Lung (tissue), 12 donors: ENCODE data around the gene NEURL4. TPM values are rescaled to one million over a fixed set of nuclear protein-coding genes. Genes with fewer than 3 reads are reported as not detected.

ENCODE experiments used
- ATAC-seq: fragments of 200-7000 bp; cut with Tn5 transposase; one replicate; pipeline ENCODE4 v1.9.1; 2020; ENCODE audit warnings: moderate number of reproducible peaks; ENCODE audit not compliant: insufficient read depth, low FRiP score
- DNase-seq, 3 donors: peaks; one replicate each; pipeline ENCODE4 v3.0.0-alpha.2; 2013 to 2017
- H3K27ac ChIP-seq, 2 donors: one replicate each; pipeline ENCODE4 v1.5.1; 2013; ENCODE audit warnings: mild to moderate bottlenecking in 2 of 2, moderate library complexity in 2 of 2, control low read depth in 1 of 2, inconsistent platforms in 1 of 2, low read depth in 1 of 2, low read length in 1 of 2
- H3K27me3 ChIP-seq, 3 donors: one replicate each; pipeline ENCODE4 v1.5.1; 2013; ENCODE audit warnings: low read length in 2 of 3; ENCODE audit not compliant: control insufficient read depth in 3 of 3, insufficient read depth in 3 of 3
- H3K36me3 ChIP-seq, 4 donors: one replicate each; pipeline ENCODE4 v1.5.1; 2013; ENCODE audit warnings: low read length in 4 of 4, mild to moderate bottlenecking in 1 of 4, moderate library complexity in 1 of 4; ENCODE audit not compliant: control insufficient read depth in 4 of 4, insufficient read depth in 4 of 4
- H3K4me1 ChIP-seq, 5 donors: one replicate each; pipeline ENCODE4 v1.5.1; 2013; ENCODE audit warnings: low read length in 5 of 5, mild to moderate bottlenecking in 2 of 5, moderate library complexity in 1 of 5; ENCODE audit not compliant: control insufficient read depth in 5 of 5, insufficient read depth in 5 of 5
- H3K4me3 ChIP-seq: one replicate; pipeline ENCODE4 v1.5.1; 2013; ENCODE audit warnings: mild to moderate bottlenecking, control low read depth, moderate library complexity
- H3K9ac ChIP-seq, 2 donors: one replicate each; pipeline ENCODE4 v1.5.1; 2013; ENCODE audit warnings: low read length in 2 of 2, control low read depth in 1 of 2; ENCODE audit not compliant: insufficient read depth in 1 of 2
- H3K9me3 ChIP-seq, 4 donors: one replicate each; pipeline ENCODE4 v1.5.1; 2013; ENCODE audit warnings: low read length in 3 of 4, mild to moderate bottlenecking in 1 of 4, moderate library complexity in 1 of 4; ENCODE audit not compliant: control insufficient read depth in 4 of 4, insufficient read depth in 3 of 4
- CTCF ChIP-seq: IDR thresholded peaks from 2 replicates; pipeline ENCODE4 v1.5.1; 2012; ENCODE audit warnings: mild to moderate bottlenecking; ENCODE audit errors: control extremely low read depth, extremely low read depth
- WGBS, 2 donors: extraction: QIAGEN DNeasy Blood & Tissue Kit; methylation state at CpG; one replicate each; pipeline ENCODE4 v1.1.7; 2013; 5-methylcytosine and 5-hydroxymethylcytosine counted together
- polyA plus RNA-seq, 2 donors: library from polyadenylated mRNA; stranded (reverse); fragments of 200-250 nt; gene quantifications; one replicate each; pipeline ENCODE4 v1.2.1, GENCODE V29; 2013
- total RNA-seq, 2 donors: library from RNA; depleted of rRNA in 1 of 2; stranded (reverse); fragments of >200 nt in 1 of 2; gene quantifications; one replicate each; pipeline ENCODE4 v1.2.1, GENCODE V29; 2014 to 2021
- donor health status: control.
- donor health status: control.
- donor health status: Bipolar disorder and iron deficiency.
- donor health status: healthy.
- donor health status: DM: yes; HTN: yes; CAD: no.

Gene NEURL4
- total and polyA plus RNA-seq, 4 donors, result 17.3 to 33.9 (median 24.3) TPM

- Histone ChIP-seq H3K9me3 (no peaks in the 10 kb centered on the region), H3K27ac (no peak overlapping the region), H3K36me3 (no peaks in the 10 kb centered on the region), H3K27me3 (peaks cover 0 to 25% (median 15%) of the 10 kb centered on the region in 3 donors), H3K9ac (no peak overlapping the region), H3K4me3 (no peak overlapping the region), H3K4me1 (peaks cover 2 to 14% (median 10%) of the 10 kb centered on the region in 5 donors)
- no peak for ATAC-seq
- WGBS, 2 donors, result 91 to 94% methylated on average over 19 of the region's 19 CpGs
- no peak for TF ChIP-seq CTCF
- no peak for DNase-seq
These were observed 39.0 kb downstream of the NEURL4 start for GRCh38 chr17:7290166-7290565.

GRCh38 chr17:7289256-7290032, 39.7 kb downstream of the NEURL4 start:
- H3K36me3 ChIP-seq, result no peaks in the 10 kb centered on the region
- H3K27me3 ChIP-seq, result peaks cover 0 to 21% (median 11%) of the 10 kb centered on the region in 3 donors
- 89% methylated on average over 18 of the region's 18 CpGs for WGBS, 2 donors
- DNase-seq, result no peak
- TF ChIP-seq CTCF, result no peak
- no peaks in the 10 kb centered on the region for H3K9me3 ChIP-seq
- H3K4me3 ChIP-seq, result no peak overlapping the region
- no peak overlapping the region for H3K9ac ChIP-seq
- H3K4me1 ChIP-seq, result peaks cover 2 to 14% (median 4%) of the 10 kb centered on the region in 5 donors
- no peak for ATAC-seq
- no peak overlapping the region for H3K27ac ChIP-seq

GRCh38 chr17:7285679-7286078, 43.5 kb downstream of the NEURL4 start:
- H3K9me3 ChIP-seq, result no peaks in the 10 kb centered on the region
- H3K27ac ChIP-seq, result no peak overlapping the region
- ATAC-seq, result no peak
- 93 to 95% methylated on average over 12 of the region's 12 CpGs for WGBS, 2 donors
- no peak overlapping the region for H3K9ac ChIP-seq
- H3K27me3 ChIP-seq, result peaks cover 0 to 8% (median 2%) of the 10 kb centered on the region in 3 donors
- DNase-seq, result no peak
- peaks cover 0 to 20% (median 4%) of the 10 kb centered on the region in 5 donors for H3K4me1 ChIP-seq
- H3K36me3 ChIP-seq, result no peaks in the 10 kb centered on the region
- no peak for TF ChIP-seq CTCF
- H3K4me3 ChIP-seq, result no peak overlapping the region
